B cell (primary cell): ENCODE results near the gene KLHL30. TPM values are rescaled to one million over a fixed set of nuclear protein-coding genes. Genes with fewer than 3 reads are reported as not detected.

Source experiments
- ATAC-seq: fragments of 200-7000 bp; cut with Tn5 transposase; one replicate; pipeline ENCODE4 v1.10.0; 2021; ENCODE audit warnings: low read depth, mild to moderate bottlenecking, moderate number of reproducible peaks, moderate library complexity
- CTCF ChIA-PET: fragments of 350-600 bp; sonication (Branson Sonifier 250); formaldehyde crosslinking; loops from one replicate; lab custom pipeline; 2021; ENCODE audit warnings: antibody characterized with exemption, inconsistent platforms; lab: Charles Lee
- POLR2A ChIA-PET: fragments of 350-600 bp; sonication (Branson Sonifier 250); formaldehyde crosslinking; loops from one replicate; lab custom pipeline; 2021; ENCODE audit warnings: antibody characterized with exemption; lab: Charles Lee
- DNase-seq: peaks from one replicate; pipeline ENCODE4 v3.0.0; 2013
- H2AFZ ChIP-seq: 2 replicates; pipeline ENCODE4 v1.6.1; 2012; ENCODE audit warnings: mild to moderate bottlenecking, low read depth, low read length; ENCODE audit not compliant: insufficient read depth, poor library complexity, severe bottlenecking
- H3K27ac ChIP-seq, 2 donors: 1 replicate in 1 of 2; 2 replicates in 1 of 2; pipeline ENCODE4 v1.5.1; 2012 to 2013; ENCODE audit warnings: low read length in 2 of 2, mild to moderate bottlenecking in 2 of 2, moderate library complexity in 1 of 2
- H3K27me3 ChIP-seq, 4 experiments: fragments of 200-600 bp in 1 of 4; sonication (generic) in 1 of 4; replicated peaks in 1 of 4; 1 replicate in 2 of 4; 2 replicates in 2 of 4; pipeline versions ENCODE4 v1.6.1 to v1.7.0; 2013 to 2016; ENCODE audit warnings: low read length in 3 of 4, mild to moderate bottlenecking in 2 of 4, mixed read lengths in 1 of 4, moderate library complexity in 1 of 4; ENCODE audit not compliant: insufficient read depth in 4 of 4, control insufficient read depth in 3 of 4; ENCODE audit errors: control extremely low read depth in 1 of 4
- H3K36me3 ChIP-seq, 2 experiments: replicated peaks in 1 of 2; 1 replicate in 1 of 2; 2 replicates in 1 of 2; pipeline versions ENCODE4 v1.6.1 to v1.7.1; 2013; ENCODE audit warnings: low read length in 1 of 2; ENCODE audit not compliant: insufficient read depth in 2 of 2, control insufficient read depth in 1 of 2; ENCODE audit errors: control extremely low read depth in 1 of 2, extremely low read depth in 1 of 2
- H3K4me1 ChIP-seq, 2 donors: fragments of 200-600 bp in 1 of 2; sonication (generic) in 1 of 2; 1 replicate in 1 of 2; 2 replicates in 1 of 2; pipeline versions ENCODE4 v1.5.1 to v1.6.1; 2013 to 2017; ENCODE audit warnings: low read length in 2 of 2; ENCODE audit not compliant: control insufficient read depth in 2 of 2, insufficient read depth in 2 of 2
- H3K4me2 ChIP-seq: replicated peaks from 2 replicates; pipeline ENCODE3; 2012; ENCODE audit warnings: mild to moderate bottlenecking, low read depth, low read length; ENCODE audit not compliant: poor library complexity, severe bottlenecking
- H3K4me3 ChIP-seq, 5 experiments: fragments of 200-600 bp in 1 of 5; sonication (generic) in 1 of 5; 1 replicate in 3 of 5; 2 replicates in 2 of 5; pipeline versions ENCODE4 v1.5.1 to v1.7.0; 2011 to 2016; ENCODE audit warnings: low read length in 4 of 5, mild to moderate bottlenecking in 4 of 5, low read depth in 2 of 5, control low read depth in 1 of 5, moderate library complexity in 1 of 5; ENCODE audit not compliant: insufficient read depth in 1 of 5; ENCODE audit errors: control extremely low read depth in 1 of 5, extremely low read depth in 1 of 5
- H3K79me2 ChIP-seq: fragments of 200-600 bp; sonication (generic); one replicate; pipeline ENCODE4 v1.6.0; 2016; ENCODE audit warnings: low read length; ENCODE audit not compliant: control insufficient read depth, insufficient read depth
- H3K9ac ChIP-seq: fragments of 200-600 bp; sonication (generic); 2 replicates; pipeline ENCODE4 v1.6.1; 2017; ENCODE audit warnings: mild to moderate bottlenecking, low read length, moderate library complexity
- H3K9me3 ChIP-seq, 3 donors: one replicate each; pipeline versions ENCODE4 v1.6.1 to v1.7.1; 2013; ENCODE audit warnings: low read length in 2 of 3; ENCODE audit not compliant: control insufficient read depth in 2 of 3, insufficient read depth in 1 of 3; ENCODE audit errors: control extremely low read depth in 1 of 3
- H4K20me1 ChIP-seq: 2 replicates; pipeline ENCODE4 v1.6.0; 2012; ENCODE audit warnings: mild to moderate bottlenecking, low read length; ENCODE audit not compliant: insufficient read depth, control insufficient read depth, poor library complexity, severe bottlenecking
- H3K27ac Mint-ChIP-seq: one replicate; pipeline ENCODE4 v1.8.0; 2021; ENCODE audit warnings: mixed read lengths
- H3K27me3 Mint-ChIP-seq: one replicate; pipeline ENCODE4 v1.8.0; 2021; ENCODE audit warnings: mixed read lengths
- H3K4me1 Mint-ChIP-seq: one replicate; pipeline ENCODE4 v1.8.0; 2021; ENCODE audit warnings: mixed read lengths
- H3K4me3 Mint-ChIP-seq: one replicate; pipeline ENCODE4 v1.8.0; 2021; ENCODE audit warnings: mixed read lengths
- H3K9me3 Mint-ChIP-seq: one replicate; pipeline ENCODE4 v1.8.0; 2022; ENCODE audit warnings: mixed read lengths; ENCODE audit not compliant: insufficient read depth
- CTCF ChIP-seq: fragments of 200-600 bp; IDR thresholded peaks from one replicate; pipeline ENCODE4 v1.8.0; 2022; ENCODE audit warnings: antibody characterized with exemption, mild to moderate bottlenecking
- EZH2 ChIP-seq: IDR thresholded peaks from 2 replicates; pipeline ENCODE4 v1.6.1; 2012; ENCODE audit warnings: borderline replicate concordance, low read depth, mild to moderate bottlenecking, moderate library complexity, low read length; ENCODE audit not compliant: insufficient read depth, poor library complexity, severe bottlenecking
- WGBS: methylation state at CpG from one replicate; pipeline ENCODE4 v1.1.5; 2013; ENCODE audit warnings: missing lambda C conversion rate; ENCODE audit not compliant: insufficient coverage; 5-methylcytosine and 5-hydroxymethylcytosine counted together
- intact Hi-C: fragments of 100-400 bp; cut with micrococcal nuclease; formaldehyde crosslinking; loops from one replicate; pipeline ENCODE4 v1.10.0; 2022
- polyA plus RNA-seq: library from polyadenylated mRNA; depleted of rRNA; stranded (reverse); fragments of >200 nt; gene quantifications from 2 replicates; pipeline ENCODE4 v1.2.3, GENCODE V29; 2012
- total RNA-seq, 2 donors: library from RNA; stranded (reverse); fragments of 120-200 nt in 1 of 2; gene quantifications; 1 replicate in 1 of 2; 2 replicates in 1 of 2; pipeline versions ENCODE4 v1.2.3 to v1.2.4, GENCODE V29; 2013 to 2022

KLHL30 gene
- total and polyA plus RNA-seq, 2 donors (not counting 1 experiment from before 2014, with no cell fraction given): not detected

- H3K27me3 ChIP-seq: no peaks in the 10 kb centered on the region
- intact Hi-C loops: no loop called here
- no peak overlapping the region for H3K9ac ChIP-seq
- H3K4me1 ChIP-seq: no peaks in the 10 kb centered on the region
- no peak for TF ChIP-seq EZH2
- TF ChIP-seq CTCF: no peak
- no peaks in the 10 kb centered on the region for H3K36me3 ChIP-seq
- H3K4me2 ChIP-seq: no peak overlapping the region
- peaks cover 0 to 4% (median 0%) of the 10 kb centered on the region in 3 donors for H3K9me3 ChIP-seq
- Mint-ChIP-seq H3K9me3 (no peaks in the 10 kb centered on the region), H3K27me3 (no peaks in the 10 kb centered on the region), H3K4me1 (no peaks in the 10 kb centered on the region), H3K4me3 (no peak overlapping the region), H3K27ac (no peak overlapping the region)
- WGBS: 91% methylated on average over 14 of the region's 15 CpGs
- ChIA-PET POLR2A (no interaction called here), CTCF (no interaction called here)
- H2AFZ ChIP-seq: no peak overlapping the region
- H3K79me2 ChIP-seq: no peaks in the 10 kb centered on the region
- ATAC-seq: no peak
- no peak overlapping the region for H3K4me3 ChIP-seq
- H4K20me1 ChIP-seq: no peaks in the 10 kb centered on the region
- no peak overlapping the region for H3K27ac ChIP-seq
- no peak for DNase-seq
Observed at GRCh38 chr2:238148981-238149380, 10.5 kb downstream of the KLHL30 start.

- no peak for DNase-seq
- no peak overlapping the region for H3K27ac ChIP-seq
- H3K27ac Mint-ChIP-seq: no peak overlapping the region
- H3K27me3 Mint-ChIP-seq: no peaks in the 10 kb centered on the region
- TF ChIP-seq EZH2 (no peak), CTCF (no peak)
- no peaks in the 10 kb centered on the region for H3K27me3 ChIP-seq
- no peak overlapping the region for H2AFZ ChIP-seq
- H3K4me2 ChIP-seq: no peak overlapping the region
- H3K4me3 ChIP-seq: no peak overlapping the region
- ChIA-PET CTCF (no interaction called here), POLR2A (no interaction called here)
- no peak overlapping the region for H3K9ac ChIP-seq
- ATAC-seq: no peak
- peaks cover 0 to 10% (median 0%) of the 10 kb centered on the region in 3 donors for H3K9me3 ChIP-seq
- WGBS: 80% methylated on average over 14 of the region's 14 CpGs
- no peaks in the 10 kb centered on the region for H3K4me1 ChIP-seq
- H3K79me2 ChIP-seq: no peaks in the 10 kb centered on the region
- no peaks in the 10 kb centered on the region for H4K20me1 ChIP-seq
- H3K9me3 Mint-ChIP-seq: no peaks in the 10 kb centered on the region
- H3K4me1 Mint-ChIP-seq: no peaks in the 10 kb centered on the region
- no peaks in the 10 kb centered on the region for H3K36me3 ChIP-seq
- no peak overlapping the region for H3K4me3 Mint-ChIP-seq
- intact Hi-C loops: no loop called here
Observed at GRCh38 chr2:238149841-238150572, 11.5 kb downstream of the KLHL30 start.
